CD14-positive monocyte (primary cell): ENCODE results near the gene KRT17. TPM values are rescaled to one million over a fixed set of nuclear protein-coding genes. Genes with fewer than 3 reads are reported as not detected.
"Not testable (repeated sequence)": the region's sequence is repeated elsewhere in the genome, so short reads cannot be mapped to it uniquely, and the experiment has no call there.

Source experiments
- DNase-seq, 3 donors: peaks; one replicate each; pipeline ENCODE4 v3.0.0-alpha.2; 2011 to 2022
- H2AFZ ChIP-seq: 2 replicates; pipeline ENCODE4 v1.6.0; 2012; ENCODE audit warnings: mild to moderate bottlenecking, low read depth, low read length, inconsistent platforms; ENCODE audit not compliant: insufficient read depth, poor library complexity, severe bottlenecking
- H3K27ac ChIP-seq, 2 donors: 1 replicate in 1 of 2; 2 replicates in 1 of 2; pipeline ENCODE4 v1.5.1; 2012 to 2013; ENCODE audit warnings: low read length in 2 of 2, control low read depth in 1 of 2, inconsistent platforms in 1 of 2, low read depth in 1 of 2, mild to moderate bottlenecking in 1 of 2
- H3K27me3 ChIP-seq, 2 donors: one replicate each; pipeline versions ENCODE4 v1.6.0 to v1.6.1; 2011 to 2013; ENCODE audit warnings: low read length in 2 of 2; ENCODE audit not compliant: control insufficient read depth in 2 of 2, insufficient read depth in 2 of 2
- H3K36me3 ChIP-seq, 2 donors: replicated peaks in 1 of 2; 1 replicate in 1 of 2; 2 replicates in 1 of 2; pipeline versions ENCODE4 v1.5.1 to v1.6.1; 2012 to 2013; ENCODE audit warnings: low read length in 2 of 2, control low read depth in 1 of 2, inconsistent platforms in 1 of 2, mild to moderate bottlenecking in 1 of 2; ENCODE audit not compliant: insufficient read depth in 2 of 2, control insufficient read depth in 1 of 2
- H3K4me1 ChIP-seq, 2 donors: 1 replicate in 1 of 2; 2 replicates in 1 of 2; pipeline versions ENCODE4 v1.5.1 to v1.6.1; 2012 to 2013; ENCODE audit warnings: low read length in 2 of 2, control low read depth in 1 of 2, inconsistent platforms in 1 of 2, mild to moderate bottlenecking in 1 of 2, moderate library complexity in 1 of 2; ENCODE audit not compliant: insufficient read depth in 2 of 2, control insufficient read depth in 1 of 2
- H3K4me2 ChIP-seq: replicated peaks from 2 replicates; pipeline ENCODE3; 2012; ENCODE audit warnings: low read length, moderate library complexity, mild to moderate bottlenecking; ENCODE audit not compliant: poor library complexity, severe bottlenecking; ENCODE audit errors: extremely low read depth
- H3K4me3 ChIP-seq, 3 experiments: fragments of 200-600 bp in 1 of 3; sonication (generic) in 1 of 3; replicated peaks in 1 of 3; 1 replicate in 2 of 3; 2 replicates in 1 of 3; pipeline ENCODE4 v1.5.1; 2011 to 2013; ENCODE audit warnings: low read length in 3 of 3, mild to moderate bottlenecking in 3 of 3, control low read depth in 2 of 3, low read depth in 2 of 3, inconsistent platforms in 1 of 3, moderate library complexity in 1 of 3
- H3K79me2 ChIP-seq: 2 replicates; pipeline ENCODE4 v1.6.0; 2012; ENCODE audit warnings: mild to moderate bottlenecking, control low read depth, inconsistent platforms, low read length, moderate library complexity; ENCODE audit not compliant: insufficient read depth
- H3K9ac ChIP-seq: 2 replicates; pipeline ENCODE4 v1.6.0; 2017; ENCODE audit warnings: low read length, mild to moderate bottlenecking; ENCODE audit not compliant: insufficient read depth, poor library complexity, severe bottlenecking
- H3K9me3 ChIP-seq, 2 donors: replicated peaks in 1 of 2; 1 replicate in 1 of 2; 2 replicates in 1 of 2; pipeline versions ENCODE4 v1.5.1 to v1.6.1; 2012 to 2013; ENCODE audit warnings: low read length in 2 of 2, control low read depth in 1 of 2; ENCODE audit not compliant: control insufficient read depth in 1 of 2, insufficient read depth in 1 of 2
- H4K20me1 ChIP-seq: 2 replicates; pipeline ENCODE4 v1.6.0; 2012; ENCODE audit warnings: mild to moderate bottlenecking, low read length, control low read depth, moderate library complexity; ENCODE audit not compliant: insufficient read depth
- H3K27ac Mint-ChIP-seq, 7 donors: one replicate each; pipeline ENCODE4 v1.8.0; 2020; ENCODE audit warnings: mild to moderate bottlenecking in 7 of 7, mixed read lengths in 7 of 7, moderate library complexity in 6 of 7, inconsistent platforms in 2 of 7
- H3K27me3 Mint-ChIP-seq, 3 donors: one replicate each; pipeline ENCODE4 v1.8.0; 2021 to 2022; ENCODE audit warnings: low read depth in 3 of 3, mild to moderate bottlenecking in 3 of 3, mixed read lengths in 3 of 3, moderate library complexity in 3 of 3, inconsistent platforms in 1 of 3
- H3K36me3 Mint-ChIP-seq, 2 donors: one replicate each; pipeline ENCODE4 v1.8.0; 2020; ENCODE audit warnings: mixed read lengths in 2 of 2, inconsistent platforms in 1 of 2, mild to moderate bottlenecking in 1 of 2
- H3K4me1 Mint-ChIP-seq: one replicate; pipeline ENCODE4 v1.8.0; 2020; ENCODE audit warnings: mild to moderate bottlenecking, mixed read lengths
- H3K4me3 Mint-ChIP-seq, 2 donors: one replicate each; pipeline ENCODE4 v1.8.0; 2020; ENCODE audit warnings: mild to moderate bottlenecking in 2 of 2, mixed read lengths in 2 of 2, moderate library complexity in 1 of 2
- H3K9me3 Mint-ChIP-seq, 7 donors: one replicate each; pipeline ENCODE4 v1.8.0; 2020 to 2022; ENCODE audit warnings: mixed read lengths in 7 of 7, mild to moderate bottlenecking in 6 of 7, moderate library complexity in 6 of 7, inconsistent platforms in 2 of 7
- CTCF ChIP-seq: fragments of 200-600 bp; IDR thresholded peaks from one replicate; pipeline ENCODE4 v1.8.0; 2022; ENCODE audit warnings: antibody characterized with exemption, mild to moderate bottlenecking
- WGBS: methylation state at CpG from one replicate; pipeline ENCODE4 v1.1.5; 2013; ENCODE audit warnings: missing lambda C conversion rate; ENCODE audit not compliant: insufficient coverage; 5-methylcytosine and 5-hydroxymethylcytosine counted together
- intact Hi-C, 2 donors: fragments of 100-400 bp; cut with micrococcal nuclease; formaldehyde crosslinking; loops; one replicate each; pipeline versions ENCODE4 v1.15.0 to v1.15.1; 2023
- polyA plus RNA-seq, 3 donors: library from polyadenylated mRNA; depleted of rRNA in 1 of 3; unstranded in 2 of 3; stranded (reverse) in 1 of 3; fragments of 300-500 nt in 2 of 3; fragments of >200 nt in 1 of 3; fragmentation: Illumina TruSeq in 2 of 3; gene quantifications; 1 replicate in 2 of 3; 2 replicates in 1 of 3; pipeline ENCODE4 v1.2.3, GENCODE V29; 2012 to 2021

Gene KRT17
- polyA plus RNA-seq, 3 donors = 0.49 TPM; not detected in 2

DNA sequence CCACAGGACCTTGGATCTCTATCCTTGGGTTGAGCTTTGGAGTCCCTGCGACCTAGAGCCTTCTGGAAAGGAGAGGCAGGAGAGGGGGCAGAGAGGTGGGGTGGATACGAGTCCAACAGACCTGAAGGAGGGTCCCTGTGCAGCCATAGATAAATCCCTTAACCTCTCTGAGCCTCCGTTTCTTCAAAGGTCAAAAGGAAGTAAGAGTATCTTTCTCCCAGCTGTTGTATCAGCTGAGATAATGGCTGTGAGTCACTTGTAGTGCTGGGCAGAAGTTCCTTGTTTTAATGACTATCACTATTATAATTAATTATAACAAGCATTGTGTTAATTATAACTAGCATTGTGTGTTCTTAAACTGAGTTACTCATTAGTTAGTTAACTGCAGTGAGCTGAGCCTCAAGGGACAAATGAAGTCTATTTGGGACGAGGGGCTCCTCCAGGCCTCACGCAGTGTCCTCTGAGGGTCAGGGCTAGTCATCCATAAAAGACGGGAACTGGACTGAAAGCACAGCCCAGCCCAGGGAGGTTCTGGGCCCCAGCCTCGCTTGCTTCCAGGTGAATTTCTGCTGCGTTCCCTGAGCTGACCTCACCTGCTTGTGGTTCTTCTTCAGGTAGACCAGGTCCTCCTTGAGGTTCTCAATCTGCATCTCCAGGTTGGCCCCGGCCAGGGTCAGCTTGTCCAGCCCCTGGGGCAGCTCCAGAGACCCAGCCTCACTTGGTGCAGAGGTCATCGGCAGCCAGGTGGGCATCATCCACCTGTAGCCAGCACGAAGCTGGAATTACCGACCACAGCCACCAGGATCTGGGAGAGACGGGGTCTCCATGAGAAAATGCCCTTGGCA is 5.7 kb upstream of the KRT17 start:
- DNase-seq = no peak
- Histone ChIP-seq H3K79me2 (no peaks in the 10 kb centered on the region), H3K4me1 (no peaks in the 10 kb centered on the region), H3K27ac (no peak overlapping the region), H3K4me3 (no peak overlapping the region), H3K4me2 (no peak overlapping the region), H2AFZ (no peak overlapping the region), H3K9ac (no peak overlapping the region), H4K20me1 (no peaks in the 10 kb centered on the region), H3K27me3 (no peaks in the 10 kb centered on the region), H3K36me3 (no peaks in the 10 kb centered on the region), H3K9me3 (no peaks in the 10 kb centered on the region)
- 95% methylated on average over 10 of the region's 13 CpGs for WGBS
- intact Hi-C loops = no loop called here
- Mint-ChIP-seq H3K27ac (no peak overlapping the region), H3K9me3 (peaks cover 0 to 1% (median 0%) of the 10 kb centered on the region in 7 donors), H3K4me3 (no peak overlapping the region), H3K27me3 (peaks cover 0 to 4% (median 4%) of the 10 kb centered on the region in 3 donors), H3K4me1 (no peaks in the 10 kb centered on the region), H3K36me3 (no peaks in the 10 kb centered on the region)
- no peak for TF ChIP-seq CTCF

DNA sequence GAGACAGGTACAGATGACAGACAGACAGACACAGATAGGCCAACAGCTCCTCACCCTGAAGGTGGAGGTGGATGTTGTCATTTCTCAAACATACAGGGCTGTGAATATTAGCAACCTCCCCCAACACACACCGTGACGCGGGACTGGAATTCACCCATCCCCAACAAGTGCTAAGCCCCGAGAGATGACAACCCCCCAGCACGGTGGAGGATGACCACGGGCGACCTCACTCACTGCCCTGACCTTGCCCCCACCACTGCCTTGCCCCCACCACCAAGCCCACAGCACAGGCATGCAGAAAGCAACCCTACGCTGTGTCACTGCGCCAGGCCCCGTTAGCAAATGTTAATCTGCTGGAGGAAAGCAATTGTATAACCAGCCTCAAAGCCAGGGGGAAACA is 4.9 kb upstream of the KRT17 start:
- Histone ChIP-seq H3K4me2 (no peak overlapping the region), H3K4me3 (no peak overlapping the region), H2AFZ (no peak overlapping the region), H3K27ac (no peak overlapping the region), H3K27me3 (no peaks in the 10 kb centered on the region), H3K36me3 (no peaks in the 10 kb centered on the region), H3K79me2 (no peaks in the 10 kb centered on the region), H4K20me1 (no peaks in the 10 kb centered on the region), H3K4me1 (peaks cover 5% of the 10 kb centered on the region in 2 donors), H3K9me3 (no peaks in the 10 kb centered on the region), H3K9ac (no peak overlapping the region)
- no peaks in the 10 kb centered on the region for H3K36me3 Mint-ChIP-seq
- H3K4me3 Mint-ChIP-seq = no peak overlapping the region
- no peak overlapping the region for H3K27ac Mint-ChIP-seq
- no peak for TF ChIP-seq CTCF
- peaks cover 0 to 1% (median 0%) of the 10 kb centered on the region in 7 donors for H3K9me3 Mint-ChIP-seq
- intact Hi-C loops = no loop called here
- no peak for DNase-seq
- H3K27me3 Mint-ChIP-seq = peaks cover 0 to 10% (median 6%) of the 10 kb centered on the region in 3 donors
- H3K4me1 Mint-ChIP-seq = peaks cover 6% of the 10 kb centered on the region
- 77% methylated on average over 8 of the region's 10 CpGs for WGBS

DNA sequence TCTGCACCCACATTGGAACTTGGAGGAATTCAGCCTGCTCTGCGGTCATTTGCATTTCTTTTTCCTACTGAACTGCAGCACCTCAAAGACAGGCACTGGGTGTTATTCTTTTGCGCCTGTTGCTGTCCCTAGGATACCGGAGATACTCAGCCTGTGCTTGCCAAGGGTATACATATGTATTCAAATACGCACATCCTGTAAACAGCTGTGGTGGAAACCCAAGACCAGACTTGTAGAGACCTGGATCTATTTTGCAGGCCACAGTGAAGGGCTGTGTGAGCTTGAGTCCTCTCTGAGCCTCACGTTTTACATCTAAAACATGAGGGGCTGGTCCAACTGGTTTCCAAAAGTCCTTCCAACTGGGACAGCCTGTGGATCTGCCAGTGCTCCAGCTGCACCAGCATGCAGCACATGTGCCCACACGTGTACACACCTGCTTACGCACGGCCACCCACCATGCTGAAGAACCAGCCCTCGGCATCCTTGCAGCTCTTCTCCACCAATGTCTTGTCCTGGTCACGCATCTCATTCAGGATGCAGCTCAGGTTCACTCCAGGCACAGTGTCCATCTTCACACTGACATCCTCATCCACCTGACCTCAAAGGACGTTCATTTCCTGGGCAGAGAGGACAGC is 4.4 kb upstream of the KRT17 start:
- H3K4me1 Mint-ChIP-seq, H3K27ac ChIP-seq, H3K36me3 ChIP-seq, H3K9me3 ChIP-seq, H3K9me3 Mint-ChIP-seq, H3K4me2 ChIP-seq, intact Hi-C loops, H3K36me3 Mint-ChIP-seq, H3K79me2 ChIP-seq, H4K20me1 ChIP-seq, H3K4me3 ChIP-seq, H3K27me3 ChIP-seq, H2AFZ ChIP-seq, H3K4me1 ChIP-seq, H3K27ac Mint-ChIP-seq, DNase-seq, H3K9ac ChIP-seq, H3K4me3 Mint-ChIP-seq: not testable (repeated sequence)
- WGBS = 94% methylated on average over 6 of the region's 11 CpGs
- H3K27me3 Mint-ChIP-seq = peaks cover 0 to 10% (median 6%) of the 10 kb centered on the region in 3 donors
